Measurements from ENCODE around the gene ZNF677.
A peak's percentile ranks its signal among the peaks of the same experiment; 100 is the strongest.
"Not testable (repeated sequence)": the region's sequence is repeated elsewhere in the genome, so short reads cannot be mapped to it uniquely, and the experiment has no call there.

Gene ZNF677

GRCh38 chr19:53193535-53194222 lies 61.0 kb downstream of the ZNF677 start:
- DNase-seq (ENCODE audit: low read depth in 2 of 2): no peak

- DNase-seq (ENCODE audit: low read depth in 2 of 2): peak; percentile 65 to 68
These were observed 61.7 kb downstream of the ZNF677 start, which contains the start of gene ZNF665 for GRCh38 chr19:53192771-53193534. Gene ZNF665, minus strand, starts transcription at chr19:53193358. Its CDS starts 10,460 bp downstream, at chr19:53182898.

GRCh38 chr19:53190253-53190652 lies 64.4 kb downstream of the ZNF677 start:
- DNase-seq (ENCODE audit: low read depth in 2 of 2): no peak

GRCh38 chr19:53189691-53190198 lies 64.9 kb downstream of the ZNF677 start:
- not testable (repeated sequence) for DNase-seq (ENCODE audit: low read depth in 2 of 2)
